Measurements from ENCODE around the gene NFRKB.

- TF ChIP-seq EZH2 (IDR thresholded peaks at IDR 0.05; ENCODE audit: insufficient read depth, poor library complexity, severe bottlenecking) (no peak), EZH2phosphoT487 (IDR thresholded peaks at IDR 0.05; ENCODE audit: insufficient read depth, low read depth) (no peak)
Measured at GRCh38 chr11:129910360-129910759, 15.0 kb upstream of the NFRKB start.

Data from GM23248 (cell line).